Gastrocnemius medialis (tissue), 4 donors: ENCODE results near the gene ATXN1.

ENCODE experiments used
- CTCF ChIP-seq, 5 experiments: fragments of 450-650 bp in 3 of 5; fragments of 200-600 bp in 2 of 5; sonication (generic) in 2 of 5; IDR thresholded peaks in 4 of 5; conservative IDR thresholded peaks in 1 of 5; 1 replicate in 4 of 5; 2 replicates in 1 of 5; pipeline ENCODE4 v1.5.1; 2016 to 2019; ENCODE audit warnings: antibody characterized with exemption in 5 of 5, mild to moderate bottlenecking in 3 of 5, moderate library complexity in 3 of 5
- POLR2A ChIP-seq, 2 donors: fragments of 450-650 bp; IDR thresholded peaks; one replicate each; pipeline ENCODE4 v1.6.1; 2017; ENCODE audit warnings: antibody characterized with exemption in 2 of 2, mild to moderate bottlenecking in 2 of 2, moderate library complexity in 2 of 2

GRCh38 chr6:16369140-16369745 lies 392.0 kb downstream of the ATXN1 start:
- TF ChIP-seq POLR2A (IDR thresholded peaks at IDR 0.05) = no peak
- no peak for TF ChIP-seq CTCF (IDR thresholded peaks at IDR 0.05 in 4 of 5, conservative IDR thresholded peaks at IDR 0.05 in 1 of 5)
